Measurements from ENCODE around the gene HSH2D. TPM values are rescaled to one million over a fixed set of nuclear protein-coding genes. Genes with fewer than 3 reads are reported as not detected.

HSH2D gene
- total RNA-seq, 4 donors from 2014 or later = 28.0 to 111 (median 58.8) TPM

DNA sequence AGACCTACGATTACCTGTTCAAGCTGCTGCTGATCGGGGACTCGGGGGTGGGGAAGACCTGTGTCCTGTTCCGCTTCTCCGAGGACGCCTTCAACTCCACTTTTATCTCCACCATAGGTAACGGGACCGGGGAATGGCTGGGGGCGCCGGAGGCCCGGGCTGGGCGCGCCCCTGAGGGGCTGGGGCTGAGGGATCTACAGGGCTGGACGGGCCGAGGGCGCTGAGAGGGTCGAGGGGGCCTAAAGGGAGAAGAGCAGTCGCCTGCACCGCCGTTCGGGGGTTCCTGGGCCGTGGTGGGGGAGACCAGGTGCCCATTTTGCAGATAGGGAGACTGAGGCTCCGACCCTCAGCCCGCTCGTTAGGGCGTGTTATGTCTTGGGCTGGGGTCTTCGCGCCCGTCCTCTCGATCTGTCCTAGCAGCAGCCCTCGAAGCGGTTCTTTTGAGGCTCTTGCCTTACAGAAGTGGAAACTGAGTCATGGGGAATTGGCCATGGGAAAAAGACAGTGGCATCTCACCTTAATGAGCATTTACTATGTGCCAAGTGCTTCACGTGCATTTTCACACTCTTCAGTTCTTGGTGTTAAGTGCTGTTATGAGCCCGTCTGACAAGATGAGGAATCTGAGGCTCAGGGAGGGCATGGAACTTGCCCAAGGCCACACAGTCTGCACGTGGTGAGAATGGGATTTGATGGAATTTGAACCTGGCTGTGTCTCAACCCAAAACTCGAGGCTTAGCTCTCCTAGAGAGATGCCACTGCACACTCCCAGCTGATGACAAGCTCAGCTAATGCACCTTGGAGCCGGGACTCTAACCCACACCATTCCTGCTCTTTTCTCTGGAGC lies 31.4 kb upstream of the HSH2D start:
- Histone ChIP-seq H3K27ac (peak overlapping the region; percentile 94 to 96 (median 96)), H3K9me3 (no peaks in the 10 kb centered on the region), H3K4me1 (peaks cover 4 to 57% (median 18%) of the 10 kb centered on the region in 4 donors), H3K27me3 (no peaks in the 10 kb centered on the region), H3K4me3 (peak overlapping the region; percentile 71 to 94 (median 92)), H3K36me3 (peaks cover 0 to 8% (median 0%) of the 10 kb centered on the region in 3 donors)
- no peak for DNase-seq
- peak; percentile 56 to 88 for TF ChIP-seq POLR2A (IDR thresholded peaks at IDR 0.05)
- TF ChIP-seq, protein P1, sequence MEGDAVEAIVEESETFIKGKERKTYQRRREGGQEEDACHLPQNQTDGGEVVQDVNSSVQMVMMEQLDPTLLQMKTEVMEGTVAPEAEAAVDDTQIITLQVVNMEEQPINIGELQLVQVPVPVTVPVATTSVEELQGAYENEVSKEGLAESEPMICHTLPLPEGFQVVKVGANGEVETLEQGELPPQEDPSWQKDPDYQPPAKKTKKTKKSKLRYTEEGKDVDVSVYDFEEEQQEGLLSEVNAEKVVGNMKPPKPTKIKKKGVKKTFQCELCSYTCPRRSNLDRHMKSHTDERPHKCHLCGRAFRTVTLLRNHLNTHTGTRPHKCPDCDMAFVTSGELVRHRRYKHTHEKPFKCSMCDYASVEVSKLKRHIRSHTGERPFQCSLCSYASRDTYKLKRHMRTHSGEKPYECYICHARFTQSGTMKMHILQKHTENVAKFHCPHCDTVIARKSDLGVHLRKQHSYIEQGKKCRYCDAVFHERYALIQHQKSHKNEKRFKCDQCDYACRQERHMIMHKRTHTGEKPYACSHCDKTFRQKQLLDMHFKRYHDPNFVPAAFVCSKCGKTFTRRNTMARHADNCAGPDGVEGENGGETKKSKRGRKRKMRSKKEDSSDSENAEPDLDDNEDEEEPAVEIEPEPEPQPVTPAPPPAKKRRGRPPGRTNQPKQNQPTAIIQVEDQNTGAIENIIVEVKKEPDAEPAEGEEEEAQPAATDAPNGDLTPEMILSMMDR (IDR thresholded peaks at IDR 0.05) = no peak

DNA sequence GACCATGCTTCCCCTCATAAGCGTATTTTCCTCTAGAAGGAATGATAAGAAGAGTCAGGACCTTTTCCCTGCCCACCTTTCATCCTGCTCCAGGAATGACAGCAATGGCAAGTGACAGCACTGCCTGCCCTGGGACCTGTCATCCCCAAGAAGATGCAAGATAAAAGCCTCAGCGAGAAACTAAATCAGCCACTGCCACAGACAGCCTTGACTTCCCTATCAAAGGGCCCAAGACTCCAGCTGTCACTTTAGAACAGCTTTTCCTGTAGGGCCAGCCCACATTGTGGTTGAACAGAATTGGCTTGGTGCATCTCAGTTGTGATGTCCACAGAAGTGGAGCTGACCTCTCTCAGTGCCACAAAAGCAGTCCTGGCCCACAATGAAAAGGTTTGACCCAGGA lies 30.7 kb upstream of the HSH2D start:
- Histone ChIP-seq H3K27me3 (no peaks in the 10 kb centered on the region), H3K9me3 (no peaks in the 10 kb centered on the region), H3K4me1 (peaks cover 4 to 60% (median 21%) of the 10 kb centered on the region in 4 donors), H3K36me3 (peaks cover 0 to 11% (median 0%) of the 10 kb centered on the region in 3 donors), H3K4me3 (peak overlapping the region in 3 of 4 donors; percentile 89 to 94 (median 94)), H3K27ac (peak overlapping the region; percentile 94 to 96 (median 96))
- TF ChIP-seq, protein P1 (IDR thresholded peaks at IDR 0.05) = no peak
- TF ChIP-seq POLR2A (IDR thresholded peaks at IDR 0.05) = no peak
- DNase-seq = no peak

DNA sequence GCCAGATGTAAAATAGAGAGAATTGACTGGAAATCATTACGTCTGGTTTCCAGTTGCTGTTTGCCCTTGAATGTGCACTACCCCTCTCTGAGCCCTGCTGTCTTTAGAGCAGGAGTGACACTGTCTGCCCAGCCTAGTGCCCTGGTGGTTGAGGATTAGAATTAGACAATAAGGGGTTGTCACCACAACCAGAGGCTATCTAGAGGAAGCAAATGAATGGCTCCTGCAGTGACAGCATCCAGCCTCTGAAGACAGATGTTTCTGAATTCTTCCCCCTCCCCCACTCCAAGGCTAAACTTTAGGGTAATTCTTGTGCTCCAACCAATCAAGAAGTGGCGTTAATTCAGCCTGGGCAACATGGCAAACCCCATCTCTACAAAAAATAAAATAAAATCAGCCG lies 29.8 kb upstream of the HSH2D start:
- TF ChIP-seq, protein P1 (IDR thresholded peaks at IDR 0.05) = no peak
- TF ChIP-seq POLR2A (IDR thresholded peaks at IDR 0.05) = no peak
- Histone ChIP-seq H3K4me1 (peaks cover 4 to 67% (median 28%) of the 10 kb centered on the region in 4 donors), H3K36me3 (peaks cover 0 to 20% (median 0%) of the 10 kb centered on the region in 3 donors), H3K27me3 (no peaks in the 10 kb centered on the region), H3K27ac (peak overlapping the region in 1 of 4 donors; percentile 41), H3K4me3 (no peak overlapping the region), H3K9me3 (no peaks in the 10 kb centered on the region)
- no peak for DNase-seq

DNA sequence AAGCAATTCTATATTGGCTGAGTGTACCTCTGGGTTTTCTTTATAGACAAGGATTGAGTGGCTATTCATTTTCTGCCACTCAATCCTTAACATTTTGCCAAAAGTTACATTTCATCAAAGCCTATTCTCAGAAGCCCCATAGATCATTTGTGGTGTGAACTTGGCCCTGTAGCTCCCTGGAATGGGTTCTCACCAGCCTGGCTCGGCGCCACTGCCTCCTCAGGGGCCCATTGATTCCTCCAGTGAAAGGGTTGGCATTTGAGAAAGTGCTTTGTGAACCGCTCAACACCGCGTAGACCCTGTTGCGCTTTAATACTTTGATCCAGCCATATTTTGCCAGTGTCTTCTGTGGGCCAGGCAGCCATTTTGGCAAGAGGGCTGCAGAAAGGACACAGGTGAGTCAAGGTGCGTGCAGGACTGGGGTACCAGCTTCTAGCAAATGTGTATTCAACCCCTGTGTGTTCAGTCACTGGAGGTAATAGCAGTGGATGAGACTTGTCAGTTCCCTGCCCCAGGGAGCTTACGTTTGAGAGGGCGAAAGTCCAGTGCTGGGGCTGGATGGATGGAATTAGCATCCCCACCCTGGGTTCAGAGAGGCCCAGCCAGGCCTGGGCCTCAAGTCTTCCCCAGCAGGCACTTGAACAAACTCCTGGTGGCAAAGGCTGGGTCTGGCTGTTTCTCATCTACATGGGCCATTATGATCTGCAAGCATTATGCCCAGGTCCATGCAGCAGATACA lies 28.0 kb upstream of the HSH2D start:
- peaks cover 0 to 33% (median 0%) of the 10 kb centered on the region in 3 donors for H3K36me3 ChIP-seq
- TF ChIP-seq POLR2A (IDR thresholded peaks at IDR 0.05) = peak in 1 of 2 donors; percentile 60
- TF ChIP-seq, protein P1 (IDR thresholded peaks at IDR 0.05) = no peak
- peaks cover 11 to 82% (median 38%) of the 10 kb centered on the region in 4 donors for H3K4me1 ChIP-seq
- DNase-seq = peak in 1 of 3 donors; percentile 75
- no peaks in the 10 kb centered on the region for H3K9me3 ChIP-seq
- no peak overlapping the region for H3K4me3 ChIP-seq
- H3K27ac ChIP-seq = peak overlapping the region in 3 of 4 donors; percentile 14 to 77 (median 53)
- no peaks in the 10 kb centered on the region for H3K27me3 ChIP-seq

DNA sequence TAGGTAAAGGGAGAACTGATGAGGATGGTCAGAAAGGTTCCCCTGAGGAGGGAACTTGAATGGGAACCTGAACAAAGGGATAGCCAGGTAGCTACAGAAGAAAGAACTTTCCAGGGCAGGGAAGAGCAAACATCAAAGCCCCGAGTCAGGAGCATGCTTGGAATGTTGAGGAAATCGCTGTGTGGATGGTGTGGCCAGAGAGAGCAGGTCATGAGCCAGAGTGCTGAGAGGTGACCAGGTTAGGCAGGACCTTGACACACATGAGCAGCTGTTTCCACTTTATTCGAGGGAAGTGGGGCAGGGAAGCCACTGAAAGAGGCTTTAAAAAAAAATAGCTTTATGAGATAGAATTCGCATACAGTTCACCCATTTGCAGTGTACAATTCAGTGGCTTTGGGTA lies 27.4 kb upstream of the HSH2D start:
- Histone ChIP-seq H3K36me3 (peaks cover 0 to 39% (median 0%) of the 10 kb centered on the region in 3 donors), H3K27me3 (no peaks in the 10 kb centered on the region), H3K27ac (peak overlapping the region in 2 of 4 donors; percentile 53 to 77), H3K4me3 (no peak overlapping the region), H3K9me3 (no peaks in the 10 kb centered on the region), H3K4me1 (peaks cover 11 to 77% (median 38%) of the 10 kb centered on the region in 4 donors)
- no peak for TF ChIP-seq POLR2A (IDR thresholded peaks at IDR 0.05)
- TF ChIP-seq, protein P1 (IDR thresholded peaks at IDR 0.05) = no peak
- DNase-seq = no peak

Data from Peyer's patch (tissue), 4 donors.